AG09309 (cell line): ENCODE data around the gene ZNF215.
"Not testable (repeated sequence)": the region's sequence is repeated elsewhere in the genome, so short reads cannot be mapped to it uniquely, and the experiment has no call there.

Experiments used
- DNase-seq: peaks from one replicate; pipeline ENCODE4 v3.0.0-alpha.2; 2010; ENCODE audit warnings: low read depth
- H3K4me3 ChIP-seq: 2 replicates; pipeline ENCODE4 v1.5.1; 2011; ENCODE audit warnings: mild to moderate bottlenecking, low read depth, low read length, moderate library complexity; ENCODE audit not compliant: control insufficient read depth
- TF ChIP-seq, protein P1 (sequence below): IDR thresholded peaks from 2 replicates; pipeline ENCODE4 v1.5.1; 2011; ENCODE audit warnings: mild to moderate bottlenecking, low read depth, low read length, inconsistent platforms; ENCODE audit not compliant: insufficient read depth, control insufficient read depth; ENCODE audit errors: missing control alignments

Gene ZNF215

DNA sequence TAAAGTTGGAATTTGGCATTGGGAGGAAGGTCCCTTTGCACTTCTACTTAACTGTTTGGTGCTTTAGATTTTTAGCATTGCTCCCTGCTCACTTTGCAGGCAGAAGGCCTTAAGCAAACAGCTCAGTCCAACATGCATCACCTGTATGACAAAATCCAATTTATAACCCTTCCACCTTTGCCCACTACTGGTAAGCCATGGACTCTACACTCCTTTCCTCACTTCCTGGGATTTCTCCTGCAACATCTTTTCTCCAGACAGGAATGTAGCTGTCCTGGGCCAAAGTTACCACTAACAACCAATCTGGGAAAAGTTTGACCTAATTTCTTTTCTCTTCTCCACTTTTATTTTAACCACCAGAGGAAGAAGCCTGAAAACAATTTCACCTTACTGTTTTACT, 32.1 kb upstream of the ZNF215 start:
- H3K4me3 ChIP-seq, result no peak overlapping the region
- no peak for DNase-seq
- TF ChIP-seq, protein P1, sequence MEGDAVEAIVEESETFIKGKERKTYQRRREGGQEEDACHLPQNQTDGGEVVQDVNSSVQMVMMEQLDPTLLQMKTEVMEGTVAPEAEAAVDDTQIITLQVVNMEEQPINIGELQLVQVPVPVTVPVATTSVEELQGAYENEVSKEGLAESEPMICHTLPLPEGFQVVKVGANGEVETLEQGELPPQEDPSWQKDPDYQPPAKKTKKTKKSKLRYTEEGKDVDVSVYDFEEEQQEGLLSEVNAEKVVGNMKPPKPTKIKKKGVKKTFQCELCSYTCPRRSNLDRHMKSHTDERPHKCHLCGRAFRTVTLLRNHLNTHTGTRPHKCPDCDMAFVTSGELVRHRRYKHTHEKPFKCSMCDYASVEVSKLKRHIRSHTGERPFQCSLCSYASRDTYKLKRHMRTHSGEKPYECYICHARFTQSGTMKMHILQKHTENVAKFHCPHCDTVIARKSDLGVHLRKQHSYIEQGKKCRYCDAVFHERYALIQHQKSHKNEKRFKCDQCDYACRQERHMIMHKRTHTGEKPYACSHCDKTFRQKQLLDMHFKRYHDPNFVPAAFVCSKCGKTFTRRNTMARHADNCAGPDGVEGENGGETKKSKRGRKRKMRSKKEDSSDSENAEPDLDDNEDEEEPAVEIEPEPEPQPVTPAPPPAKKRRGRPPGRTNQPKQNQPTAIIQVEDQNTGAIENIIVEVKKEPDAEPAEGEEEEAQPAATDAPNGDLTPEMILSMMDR, result no peak

DNA sequence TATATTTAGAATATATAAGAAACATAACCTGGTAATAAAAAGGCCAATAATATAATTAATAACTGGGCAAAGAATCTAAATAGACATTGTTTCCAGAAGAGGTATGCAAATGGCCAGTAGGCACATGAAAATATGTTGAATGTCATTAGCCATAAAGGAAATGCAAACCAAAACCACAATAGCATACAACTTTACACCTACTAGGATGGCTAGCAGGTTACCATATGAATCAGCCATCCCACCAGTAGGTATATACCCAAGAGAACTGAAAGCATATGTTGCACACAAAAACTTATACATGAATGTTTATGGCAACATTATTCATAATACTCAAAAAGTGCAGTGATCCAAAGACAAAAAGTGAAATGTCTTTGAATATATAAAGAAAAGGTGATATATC, 31.2 kb upstream of the ZNF215 start:
- TF ChIP-seq, protein P1, result no peak
- DNase-seq, result no peak
- no peak overlapping the region for H3K4me3 ChIP-seq

DNA sequence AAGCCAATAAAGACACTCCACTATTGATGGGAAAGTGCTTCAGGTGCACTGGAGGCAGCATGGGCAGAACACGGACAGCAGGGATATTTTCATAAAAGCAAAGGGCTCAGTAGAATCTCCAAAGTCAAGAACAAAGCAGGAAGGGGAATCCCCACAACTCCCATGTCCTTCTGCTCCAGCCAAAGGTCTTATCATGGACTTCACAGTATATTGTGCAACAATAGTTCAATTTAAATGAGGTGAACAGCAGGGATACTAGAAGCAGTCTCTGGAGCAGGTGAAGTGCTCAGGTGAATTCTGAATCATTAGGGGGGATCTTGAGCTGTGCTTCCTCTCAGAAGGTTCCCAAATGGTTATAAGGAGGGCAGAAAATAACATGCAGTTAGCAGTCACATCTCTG, 27.3 kb upstream of the ZNF215 start:
- no peak overlapping the region for H3K4me3 ChIP-seq
- TF ChIP-seq, protein P1, result no peak
- DNase-seq, result no peak

DNA sequence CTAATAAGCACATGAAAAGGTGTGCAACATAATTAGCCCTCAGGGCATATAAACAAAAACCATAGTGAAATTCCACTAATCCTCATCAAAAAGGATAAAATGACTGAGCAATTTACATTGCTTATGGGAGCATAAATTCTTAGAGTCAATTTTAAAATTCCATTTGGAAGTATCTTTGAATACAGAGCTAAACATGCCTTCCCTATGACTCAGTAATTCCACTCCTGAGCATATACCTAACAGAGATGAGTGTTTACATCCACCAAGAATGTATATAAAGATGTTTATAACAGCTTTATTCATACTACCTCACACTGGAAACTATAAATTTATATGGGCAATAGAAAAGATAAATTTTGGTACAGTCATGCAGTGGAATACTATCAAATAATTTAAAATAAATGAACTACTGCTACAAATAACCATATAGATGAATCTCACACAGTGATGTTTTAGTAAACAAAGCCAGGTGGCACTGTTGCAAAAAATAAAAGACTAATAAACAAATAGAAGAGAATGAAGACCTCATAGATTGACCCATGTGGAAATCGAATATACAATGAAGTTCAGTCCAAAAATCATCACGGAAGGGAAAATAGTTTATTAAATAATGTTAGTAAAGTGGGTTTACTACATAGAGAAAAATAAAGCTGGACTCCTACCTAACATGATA, 25.8 kb upstream of the ZNF215 start:
- H3K4me3 ChIP-seq, result no peak overlapping the region
- TF ChIP-seq, protein P1, result no peak
- DNase-seq, result no peak

DNA sequence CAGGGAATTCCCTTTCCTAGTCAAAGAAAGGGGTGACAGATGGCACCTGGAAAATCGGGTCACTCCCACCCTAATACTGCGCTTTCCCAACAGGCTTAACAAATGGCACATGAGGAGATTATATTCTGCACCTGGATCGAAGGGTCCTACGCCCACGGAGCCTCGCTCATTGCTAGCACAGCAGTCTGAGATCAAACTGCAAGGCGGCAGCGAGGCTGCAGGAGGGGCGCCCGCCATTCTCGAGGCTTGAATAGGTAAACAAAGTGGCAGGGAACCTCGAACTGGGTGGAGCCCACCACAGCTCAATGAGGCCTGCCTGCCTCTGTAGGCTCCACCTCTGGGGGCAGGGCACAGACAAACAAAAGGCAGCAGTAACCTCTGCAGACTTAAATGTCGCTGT, 21.4 kb upstream of the ZNF215 start:
- DNase-seq, H3K4me3 ChIP-seq: not testable (repeated sequence)

DNA sequence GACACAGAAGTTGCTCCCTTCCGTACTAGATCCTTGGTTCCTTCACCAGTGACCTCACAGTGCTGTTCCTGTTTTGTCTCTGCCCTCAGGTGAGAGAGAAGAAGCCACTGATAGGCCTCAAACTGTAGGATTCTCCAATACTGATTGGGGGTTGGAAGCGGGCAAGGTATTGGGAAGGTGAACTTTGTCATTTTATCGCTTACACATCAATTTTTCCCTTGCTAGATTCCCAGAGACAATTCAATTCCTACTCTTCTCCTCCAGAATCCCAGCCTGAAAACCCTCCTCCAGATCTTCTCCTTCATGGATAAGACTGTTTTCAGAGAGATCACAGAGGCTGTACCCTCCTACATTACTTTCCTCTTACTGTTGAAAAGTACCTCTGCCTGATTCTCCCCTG, 14.8 kb upstream of the ZNF215 start:
- TF ChIP-seq, protein P1, result no peak
- no peak for DNase-seq

DNA sequence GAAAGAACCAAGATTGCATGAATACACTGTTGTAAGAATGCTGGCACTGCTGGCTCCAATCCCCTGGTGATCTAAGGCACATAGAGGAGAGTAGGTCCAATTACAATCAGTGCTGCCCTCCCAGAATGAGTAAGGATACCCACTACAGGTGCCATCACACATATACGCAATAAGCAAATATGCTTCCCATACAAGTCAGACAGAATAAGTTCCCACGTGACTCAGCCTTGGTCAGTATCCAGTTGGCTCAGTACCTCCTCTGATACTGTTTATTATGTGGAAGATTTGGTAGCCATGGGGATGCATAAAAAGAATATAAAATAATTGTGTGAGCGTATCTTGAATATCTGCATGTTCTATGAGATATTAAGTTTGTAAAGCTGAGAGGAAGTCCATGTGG, 14.3 kb upstream of the ZNF215 start:
- H3K4me3 ChIP-seq, result no peak overlapping the region
- TF ChIP-seq, protein P1, result no peak

More for the DNA sequence above, 14.8 kb upstream of the ZNF215 start:
- H3K4me3 ChIP-seq, result no peak overlapping the region

More for the DNA sequence above, 14.3 kb upstream of the ZNF215 start:
- no peak for DNase-seq
